H7 (cell line): ENCODE data around the gene LIMK1. TPM values are rescaled to one million over a fixed set of nuclear protein-coding genes. Genes with fewer than 3 reads are reported as not detected.

Experiments
- DNase-seq: peaks from one replicate; pipeline ENCODE4 v3.0.0; 2012
- H3K27me3 ChIP-seq: 2 replicates; pipeline ENCODE4 v1.6.0; 2011; ENCODE audit warnings: mild to moderate bottlenecking, low read length; ENCODE audit not compliant: control insufficient read depth, insufficient read depth
- H3K36me3 ChIP-seq: replicated peaks from 2 replicates; pipeline ENCODE4 v1.5.1; 2011; ENCODE audit warnings: low read length; ENCODE audit not compliant: control insufficient read depth, insufficient read depth
- H3K4me3 ChIP-seq: 2 replicates; pipeline ENCODE4 v1.5.1; 2011; ENCODE audit warnings: low read depth, mild to moderate bottlenecking, control low read depth, low read length, moderate library complexity; ENCODE audit not compliant: insufficient read depth
- total RNA-seq: library from RNA; depleted of rRNA; stranded (reverse); fragments of >200 nt; shearing (Covaris generic); gene quantifications from 2 replicates; pipeline ENCODE4 v1.2.3, GENCODE V29; 2014

The LIMK1 gene
- total RNA-seq, 1 experiment from 2014 or later = 99.4 TPM

- Histone ChIP-seq H3K27me3 (no peaks in the 10 kb centered on the region), H3K36me3 (peaks cover 9% of the 10 kb centered on the region), H3K4me3 (no peak overlapping the region)
- no peak for DNase-seq
Measured at GRCh38 chr7:74087791-74088453, 4.3 kb downstream of the LIMK1 start.

- peak; percentile 63 for DNase-seq
- Histone ChIP-seq H3K36me3 (peaks cover 11% of the 10 kb centered on the region), H3K4me3 (no peak overlapping the region), H3K27me3 (no peaks in the 10 kb centered on the region)
Measured at GRCh38 chr7:74092321-74092963, 8.8 kb downstream of the LIMK1 start.

- Histone ChIP-seq H3K27me3 (no peaks in the 10 kb centered on the region), H3K36me3 (peaks cover 14% of the 10 kb centered on the region), H3K4me3 (no peak overlapping the region)
- DNase-seq = peak; percentile 72
Measured at GRCh38 chr7:74092964-74093471, 9.4 kb downstream of the LIMK1 start.

GRCh38 chr7:74093671-74094223 lies 10.1 kb downstream of the LIMK1 start:
- DNase-seq = peak; percentile 79
- no peaks in the 10 kb centered on the region for H3K27me3 ChIP-seq
- H3K36me3 ChIP-seq = peaks cover 16% of the 10 kb centered on the region
- H3K4me3 ChIP-seq = no peak overlapping the region

GRCh38 chr7:74094224-74095101 lies 10.9 kb downstream of the LIMK1 start:
- DNase-seq = peak; percentile 96
- Histone ChIP-seq H3K4me3 (peak overlapping the region; percentile 32), H3K36me3 (peaks cover 18% of the 10 kb centered on the region), H3K27me3 (no peaks in the 10 kb centered on the region)

GRCh38 chr7:74095135-74095534 lies 11.5 kb downstream of the LIMK1 start:
- H3K36me3 ChIP-seq = peaks cover 21% of the 10 kb centered on the region
- no peak overlapping the region for H3K4me3 ChIP-seq
- DNase-seq = no peak
- no peaks in the 10 kb centered on the region for H3K27me3 ChIP-seq

GRCh38 chr7:74097937-74098614 lies 14.5 kb downstream of the LIMK1 start:
- Histone ChIP-seq H3K36me3 (peaks cover 24% of the 10 kb centered on the region), H3K27me3 (no peaks in the 10 kb centered on the region), H3K4me3 (no peak overlapping the region)
- peak; percentile 25 for DNase-seq

GRCh38 chr7:74099031-74099430 lies 15.4 kb downstream of the LIMK1 start:
- Histone ChIP-seq H3K27me3 (no peaks in the 10 kb centered on the region), H3K36me3 (peaks cover 24% of the 10 kb centered on the region), H3K4me3 (no peak overlapping the region)
- peak; percentile 33 for DNase-seq

GRCh38 chr7:74101061-74101681 lies 17.6 kb downstream of the LIMK1 start:
- peaks cover 27% of the 10 kb centered on the region for H3K36me3 ChIP-seq
- H3K27me3 ChIP-seq = no peaks in the 10 kb centered on the region
- no peak overlapping the region for H3K4me3 ChIP-seq
- DNase-seq = peak; percentile 21

GRCh38 chr7:74103219-74103772 lies 19.7 kb downstream of the LIMK1 start:
- peak; percentile 19 for DNase-seq
- no peak overlapping the region for H3K4me3 ChIP-seq
- no peaks in the 10 kb centered on the region for H3K27me3 ChIP-seq
- peaks cover 17% of the 10 kb centered on the region for H3K36me3 ChIP-seq

GRCh38 chr7:74104702-74105101 lies 21.1 kb downstream of the LIMK1 start:
- Histone ChIP-seq H3K27me3 (no peaks in the 10 kb centered on the region), H3K36me3 (peaks cover 21% of the 10 kb centered on the region)
- peak; percentile 15 for DNase-seq

GRCh38 chr7:74105992-74106391 lies 22.4 kb downstream of the LIMK1 start:
- DNase-seq = peak; percentile 38
- H3K36me3 ChIP-seq = peaks cover 18% of the 10 kb centered on the region
- no peaks in the 10 kb centered on the region for H3K27me3 ChIP-seq
- no peak overlapping the region for H3K4me3 ChIP-seq

More at GRCh38 chr7:74104702-74105101, 21.1 kb downstream of the LIMK1 start:
- H3K4me3 ChIP-seq = no peak overlapping the region

GRCh38 chr7:74106846-74107245 lies 23.2 kb downstream of the LIMK1 start:
- Histone ChIP-seq H3K36me3 (peaks cover 19% of the 10 kb centered on the region), H3K27me3 (no peaks in the 10 kb centered on the region), H3K4me3 (no peak overlapping the region)
- DNase-seq = peak; percentile 37
